ENCODE data around the gene ADAMTS1.
"Not testable (repeated sequence)": the region's sequence is repeated elsewhere in the genome, so short reads cannot be mapped to it uniquely, and the experiment has no call there.

ADAMTS1 gene

DNA sequence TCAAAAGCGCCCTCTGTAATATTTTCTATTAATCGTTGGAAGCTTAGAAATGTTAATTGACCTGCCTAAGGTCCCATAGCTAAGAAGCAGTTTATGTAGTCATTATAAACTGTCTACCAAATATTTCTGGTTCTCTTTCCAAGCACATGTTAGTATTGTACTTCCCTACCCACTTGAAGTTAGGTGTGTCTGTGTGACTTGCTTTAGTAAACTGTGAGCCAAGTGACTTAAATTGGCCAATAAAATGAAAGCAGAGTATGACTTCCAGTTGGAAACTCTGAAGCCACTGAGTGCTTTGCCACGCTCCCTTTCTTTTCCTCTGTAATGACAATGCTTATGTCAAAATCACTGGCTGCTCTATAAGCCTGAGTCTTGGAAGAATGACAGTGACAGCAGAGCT, 20.6 kb upstream of the ADAMTS1 start:
- no peaks in the 10 kb centered on the region for H3K36me3 ChIP-seq
- no peak overlapping the region for H3K4me3 ChIP-seq (ENCODE audit: low read depth in 1 of 2, low read length in 1 of 2)
- no peaks in the 10 kb centered on the region for H3K4me1 ChIP-seq (ENCODE audit: control insufficient read depth in 1 of 2, insufficient read depth in 1 of 2, low read depth in 1 of 2, low read length in 1 of 2)
- H3K27ac ChIP-seq: no peak overlapping the region
- no peaks in the 10 kb centered on the region for H3K27me3 ChIP-seq
- no peaks in the 10 kb centered on the region for H3K9me3 ChIP-seq
- TF ChIP-seq, protein P1, sequence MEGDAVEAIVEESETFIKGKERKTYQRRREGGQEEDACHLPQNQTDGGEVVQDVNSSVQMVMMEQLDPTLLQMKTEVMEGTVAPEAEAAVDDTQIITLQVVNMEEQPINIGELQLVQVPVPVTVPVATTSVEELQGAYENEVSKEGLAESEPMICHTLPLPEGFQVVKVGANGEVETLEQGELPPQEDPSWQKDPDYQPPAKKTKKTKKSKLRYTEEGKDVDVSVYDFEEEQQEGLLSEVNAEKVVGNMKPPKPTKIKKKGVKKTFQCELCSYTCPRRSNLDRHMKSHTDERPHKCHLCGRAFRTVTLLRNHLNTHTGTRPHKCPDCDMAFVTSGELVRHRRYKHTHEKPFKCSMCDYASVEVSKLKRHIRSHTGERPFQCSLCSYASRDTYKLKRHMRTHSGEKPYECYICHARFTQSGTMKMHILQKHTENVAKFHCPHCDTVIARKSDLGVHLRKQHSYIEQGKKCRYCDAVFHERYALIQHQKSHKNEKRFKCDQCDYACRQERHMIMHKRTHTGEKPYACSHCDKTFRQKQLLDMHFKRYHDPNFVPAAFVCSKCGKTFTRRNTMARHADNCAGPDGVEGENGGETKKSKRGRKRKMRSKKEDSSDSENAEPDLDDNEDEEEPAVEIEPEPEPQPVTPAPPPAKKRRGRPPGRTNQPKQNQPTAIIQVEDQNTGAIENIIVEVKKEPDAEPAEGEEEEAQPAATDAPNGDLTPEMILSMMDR (IDR thresholded peaks at IDR 0.05): no peak

DNA sequence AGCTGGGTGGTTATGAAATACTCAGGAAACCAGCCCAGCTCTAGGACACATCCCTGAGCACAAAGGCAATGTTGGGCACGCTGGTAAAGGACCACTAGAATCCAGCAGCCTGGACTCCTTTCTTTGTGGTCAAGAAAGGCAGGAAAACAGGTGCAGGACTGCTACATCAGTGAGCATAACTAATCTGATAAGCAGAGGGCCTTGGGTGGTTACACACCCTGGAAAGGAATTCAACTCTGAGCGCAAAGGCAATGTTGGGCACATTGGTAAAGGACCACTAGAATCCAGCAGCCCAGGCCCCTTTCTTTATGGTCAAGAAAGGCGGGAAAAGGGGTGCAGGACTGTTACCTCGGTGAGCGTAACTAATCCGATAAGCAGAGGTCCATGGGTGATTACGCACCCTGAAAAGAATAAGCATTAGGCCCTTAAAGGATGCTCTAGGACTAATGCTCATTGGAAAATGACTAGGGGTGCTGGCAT, 11.7 kb upstream of the ADAMTS1 start:
- H3K27ac ChIP-seq: not testable (repeated sequence)

GRCh38 chr21:26854695-26855094, 9.5 kb upstream of the ADAMTS1 start:
- not testable (repeated sequence) for H3K4me3 ChIP-seq (ENCODE audit: low read depth in 1 of 2, low read length in 1 of 2); H3K36me3 ChIP-seq; H3K27ac ChIP-seq; H3K4me1 ChIP-seq (ENCODE audit: control insufficient read depth in 1 of 2, insufficient read depth in 1 of 2, low read depth in 1 of 2, low read length in 1 of 2); H3K9me3 ChIP-seq
- H3K27me3 ChIP-seq: peaks cover 14% of the 10 kb centered on the region

More for the DNA sequence above, 11.7 kb upstream of the ADAMTS1 start:
- not testable (repeated sequence) for H3K27me3 ChIP-seq; H3K4me1 ChIP-seq (ENCODE audit: control insufficient read depth in 1 of 2, insufficient read depth in 1 of 2, low read depth in 1 of 2, low read length in 1 of 2); H3K4me3 ChIP-seq (ENCODE audit: low read depth in 1 of 2, low read length in 1 of 2); H3K9me3 ChIP-seq; H3K36me3 ChIP-seq

DNA sequence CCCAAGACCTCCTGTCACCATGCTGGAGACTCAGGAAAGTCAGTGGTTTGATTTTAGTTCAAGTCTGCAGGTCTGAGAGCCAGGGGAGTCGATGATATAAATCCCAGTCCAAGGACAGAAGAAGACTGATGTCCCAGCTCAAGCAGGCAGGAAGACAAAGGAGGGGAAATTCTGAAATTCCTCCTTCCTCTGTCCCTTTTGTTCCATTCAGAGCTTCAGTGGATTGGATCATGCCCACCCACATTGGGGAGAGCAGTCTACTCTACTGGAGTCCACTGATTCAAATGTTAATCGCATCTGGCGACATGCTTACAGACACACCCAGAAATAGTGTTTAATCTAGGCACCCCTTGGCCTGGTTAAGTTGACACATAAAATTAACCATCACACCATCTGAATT, 7.2 kb upstream of the ADAMTS1 start:
- Histone ChIP-seq H3K27me3 (peaks cover 37% of the 10 kb centered on the region), H3K4me3 (ENCODE audit: low read depth in 1 of 2, low read length in 1 of 2) (no peak overlapping the region), H3K4me1 (ENCODE audit: control insufficient read depth in 1 of 2, insufficient read depth in 1 of 2, low read depth in 1 of 2, low read length in 1 of 2) (no peaks in the 10 kb centered on the region), H3K27ac (no peak overlapping the region), H3K36me3 (no peaks in the 10 kb centered on the region), H3K9me3 (no peaks in the 10 kb centered on the region)
- TF ChIP-seq, protein P1 (IDR thresholded peaks at IDR 0.05): no peak

GRCh38 chr21:26851109-26851944, 6.1 kb upstream of the ADAMTS1 start:
- Histone ChIP-seq H3K9me3 (no peaks in the 10 kb centered on the region), H3K4me3 (ENCODE audit: low read depth in 1 of 2, low read length in 1 of 2) (no peak overlapping the region), H3K27ac (no peak overlapping the region), H3K27me3 (peaks cover 47% of the 10 kb centered on the region), H3K36me3 (no peaks in the 10 kb centered on the region), H3K4me1 (ENCODE audit: control insufficient read depth in 1 of 2, insufficient read depth in 1 of 2, low read depth in 1 of 2, low read length in 1 of 2) (peaks cover 3 to 4% of the 10 kb centered on the region in 2 experiments)
- TF ChIP-seq, protein P1 (IDR thresholded peaks at IDR 0.05): no peak

DNA sequence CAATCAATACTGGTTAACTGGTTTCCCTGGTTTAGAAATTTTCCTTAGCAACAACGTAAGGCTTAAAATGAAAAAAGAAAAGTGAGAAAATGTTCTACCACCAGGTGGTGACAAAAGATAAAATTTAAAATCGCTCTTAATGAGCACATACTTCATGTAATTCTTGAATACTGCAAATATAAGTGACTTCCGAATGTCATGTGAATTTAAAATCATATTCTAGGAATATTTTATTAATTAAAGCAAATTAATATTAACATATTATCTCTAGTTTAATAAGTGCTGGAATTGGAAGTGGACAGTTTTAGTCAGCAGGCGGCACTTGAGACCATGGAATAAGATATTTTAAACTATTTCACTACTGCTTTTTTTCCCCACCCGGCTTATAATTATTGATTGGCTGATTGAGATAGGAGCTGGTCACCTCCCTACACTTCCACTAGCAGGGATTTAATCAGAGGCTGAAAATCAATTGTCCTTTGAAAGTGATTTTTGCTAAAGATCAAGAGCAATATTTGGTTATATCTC, 5.0 kb upstream of the ADAMTS1 start:
- H3K27me3 ChIP-seq: peaks cover 59% of the 10 kb centered on the region
- peaks cover 15 to 16% of the 10 kb centered on the region in 2 experiments for H3K4me1 ChIP-seq (ENCODE audit: control insufficient read depth in 1 of 2, insufficient read depth in 1 of 2, low read depth in 1 of 2, low read length in 1 of 2)
- H3K4me3 ChIP-seq (ENCODE audit: low read depth in 1 of 2, low read length in 1 of 2): no peak overlapping the region
- H3K36me3 ChIP-seq: no peaks in the 10 kb centered on the region
- H3K9me3 ChIP-seq: no peaks in the 10 kb centered on the region
- H3K27ac ChIP-seq: no peak overlapping the region
- TF ChIP-seq, protein P1 (IDR thresholded peaks at IDR 0.05): no peak
